ENCODE data around the gene SLC2A9.

The SLC2A9 gene

GRCh38 chr4:9898596-9899305 lies 122.5 kb downstream of the SLC2A9 start:
- DNase-seq (ENCODE audit: extremely low read depth in 1 of 2, low read depth in 1 of 2): no peak

- DNase-seq (ENCODE audit: extremely low read depth in 1 of 2, low read depth in 1 of 2): no peak
Measured at GRCh38 chr4:9895333-9895705, 126.0 kb downstream of the SLC2A9 start.

- DNase-seq (ENCODE audit: extremely low read depth in 1 of 2, low read depth in 1 of 2): no peak
Measured at GRCh38 chr4:9894644-9895332, 126.5 kb downstream of the SLC2A9 start.

- DNase-seq (ENCODE audit: extremely low read depth in 1 of 2, low read depth in 1 of 2): no peak
Measured at GRCh38 chr4:9893329-9894108, 127.8 kb downstream of the SLC2A9 start.

GRCh38 chr4:9891740-9892139 lies 129.6 kb downstream of the SLC2A9 start:
- DNase-seq (ENCODE audit: extremely low read depth in 1 of 2, low read depth in 1 of 2): no peak

GRCh38 chr4:9891056-9891455 lies 130.2 kb downstream of the SLC2A9 start:
- DNase-seq (ENCODE audit: extremely low read depth in 1 of 2, low read depth in 1 of 2): no peak

- DNase-seq (ENCODE audit: extremely low read depth in 1 of 2, low read depth in 1 of 2): no peak
Measured at GRCh38 chr4:9889306-9889705, 132.0 kb downstream of the SLC2A9 start.

- DNase-seq (ENCODE audit: extremely low read depth in 1 of 2, low read depth in 1 of 2): no peak
Measured at GRCh38 chr4:9885958-9886357, 135.3 kb downstream of the SLC2A9 start.

GRCh38 chr4:9880406-9881197 lies 140.7 kb downstream of the SLC2A9 start:
- DNase-seq (ENCODE audit: extremely low read depth in 1 of 2, low read depth in 1 of 2): no peak

GRCh38 chr4:9877123-9877522 lies 144.2 kb downstream of the SLC2A9 start:
- no peak for DNase-seq (ENCODE audit: extremely low read depth in 1 of 2, low read depth in 1 of 2)

GRCh38 chr4:9875516-9875915 lies 145.8 kb downstream of the SLC2A9 start:
- no peak for DNase-seq (ENCODE audit: extremely low read depth in 1 of 2, low read depth in 1 of 2)

GRCh38 chr4:9874385-9874784 lies 146.9 kb downstream of the SLC2A9 start:
- DNase-seq (ENCODE audit: extremely low read depth in 1 of 2, low read depth in 1 of 2): no peak

GRCh38 chr4:9870165-9870790 lies 151.0 kb downstream of the SLC2A9 start:
- DNase-seq (ENCODE audit: extremely low read depth in 1 of 2, low read depth in 1 of 2): no peak

GRCh38 chr4:9867751-9868425 lies 153.4 kb downstream of the SLC2A9 start:
- DNase-seq (ENCODE audit: extremely low read depth in 1 of 2, low read depth in 1 of 2): no peak

GRCh38 chr4:9866931-9867330 lies 154.4 kb downstream of the SLC2A9 start:
- DNase-seq (ENCODE audit: extremely low read depth in 1 of 2, low read depth in 1 of 2): no peak

GRCh38 chr4:9861561-9861960 lies 159.7 kb downstream of the SLC2A9 start:
- DNase-seq (ENCODE audit: extremely low read depth in 1 of 2, low read depth in 1 of 2): no peak

- no peak for DNase-seq (ENCODE audit: extremely low read depth in 1 of 2, low read depth in 1 of 2)
Measured at GRCh38 chr4:9859810-9860209, 161.5 kb downstream of the SLC2A9 start.

- DNase-seq (ENCODE audit: extremely low read depth in 1 of 2, low read depth in 1 of 2): no peak
Measured at GRCh38 chr4:9849538-9849920, 171.8 kb downstream of the SLC2A9 start.

- no peak for DNase-seq (ENCODE audit: extremely low read depth in 1 of 2, low read depth in 1 of 2)
Measured at GRCh38 chr4:9847968-9848748, 173.1 kb downstream of the SLC2A9 start.

All from stimulated activated CD8-positive, alpha-beta memory T cell treated with anti-CD3 and anti-CD28 coated beads, Interleukin-7, amount 100 ng/mL, for 48 hours (primary cell).